GM12878 (cell line): ENCODE results near the gene EYS. TPM values are rescaled to one million over a fixed set of nuclear protein-coding genes. Genes with fewer than 3 reads are reported as not detected.

Source experiments
- ATAC-seq: fragments of 200-7000 bp; cut with Tn5 transposase; 3 replicates; pipeline ENCODE4 v1.9.1; 2020; ENCODE audit warnings: mild to moderate bottlenecking, moderate library complexity
- BruUV-seq: library from RNA; stranded (reverse); fragments of 400-500 nt; replicated peaks from 2 replicates; lab custom pipeline; 2021; lab: Mats Ljungman, UMichigan
- CTCF ChIA-PET: fragments of 300-600 bp; sonication (Branson Sonifier 250); formaldehyde crosslinking; extraction: SDS; loops from one replicate; lab custom pipeline; 2021; ENCODE audit warnings: inconsistent platforms; lab: Yijun Ruan, JAX
- POLR2A ChIA-PET: fragments of 350-600 bp; formaldehyde crosslinking; extraction: SDS; loops from one replicate; lab custom pipeline; 2021; ENCODE audit warnings: inconsistent platforms; lab: Charles Lee
- RAD21 ChIA-PET: fragments of 300-600 bp; sonication (Branson Sonifier 250); formaldehyde crosslinking; loops from one replicate; lab custom pipeline; 2023; ENCODE audit warnings: antibody characterized with exemption; ENCODE audit not compliant: unreplicated experiment; lab: Charles Lee
- SMC1A ChIA-PET: fragments of 300-600 bp; sonication (Branson Sonifier 250); formaldehyde crosslinking; loops from one replicate; lab custom pipeline; 2023; ENCODE audit not compliant: unreplicated experiment, uncharacterized antibody; lab: Charles Lee
- DNase-seq: peaks from one replicate; pipeline ENCODE4 v3.0.0-alpha.2; 2011; ENCODE audit warnings: low read depth, low spot score
- FAIRE-seq: peaks from 3 replicates; lab custom pipeline; 2011; peaks lifted over from hg19 to GRCh38; lab: Jason Lieb, UNC
- H2AFZ ChIP-seq: 2 replicates; pipeline ENCODE4 v1.6.0; 2011; ENCODE audit warnings: low read depth, low read length, control low read depth; ENCODE audit not compliant: control insufficient read depth
- H3K27ac ChIP-seq: 2 replicates; pipeline ENCODE4 v1.5.1; 2011; ENCODE audit warnings: control low read depth; ENCODE audit not compliant: control insufficient read depth, insufficient read depth
- H3K27me3 ChIP-seq, 2 experiments: replicated peaks in 1 of 2; 2 replicates each; pipeline versions ENCODE4 v1.6.0 to v1.6.1; 2011; ENCODE audit warnings: low read length in 1 of 2; ENCODE audit not compliant: control insufficient read depth in 2 of 2, insufficient read depth in 2 of 2
- H3K36me3 ChIP-seq, 2 experiments: 2 replicates each; pipeline ENCODE4 v1.5.1; 2011; ENCODE audit warnings: low read length in 1 of 2; ENCODE audit not compliant: control insufficient read depth in 2 of 2, insufficient read depth in 2 of 2
- H3K4me1 ChIP-seq: 2 replicates; pipeline ENCODE4 v1.6.1; 2011; ENCODE audit warnings: mild to moderate bottlenecking, low read length, moderate library complexity, mixed read lengths; ENCODE audit not compliant: control insufficient read depth, insufficient read depth
- H3K4me2 ChIP-seq: 2 replicates; pipeline ENCODE4 v1.6.0; 2011; ENCODE audit warnings: control low read depth; ENCODE audit not compliant: control insufficient read depth, insufficient read depth
- H3K4me3 ChIP-seq: fragments of 200-600 bp; sonication (generic); 2 replicates; pipeline ENCODE4 v1.5.1; 2016
- H3K79me2 ChIP-seq: 2 replicates; pipeline ENCODE4 v1.6.0; 2011; ENCODE audit warnings: low read length; ENCODE audit not compliant: control insufficient read depth, insufficient read depth
- H3K9ac ChIP-seq: 2 replicates; pipeline ENCODE4 v1.8.0; 2011; ENCODE audit warnings: low read length, control low read depth, mixed read lengths; ENCODE audit not compliant: control insufficient read depth, insufficient read depth
- H3K9me3 ChIP-seq: replicated peaks from 3 replicates; pipeline ENCODE4 v1.5.1; 2011; ENCODE audit warnings: mild to moderate bottlenecking, low read length; ENCODE audit not compliant: control insufficient read depth, insufficient read depth
- H4K20me1 ChIP-seq: 2 replicates; pipeline ENCODE4 v1.6.0; 2011; ENCODE audit not compliant: control insufficient read depth, insufficient read depth
- BMI1 ChIP-seq: fragments of 450-650 bp; IDR thresholded peaks from 2 replicates; pipeline ENCODE4 v1.6.1; 2016; ENCODE audit warnings: mild to moderate bottlenecking, moderate library complexity, borderline replicate concordance
- KDM1A ChIP-seq: fragments of 200-600 bp; sonication (generic); IDR thresholded peaks from 2 replicates; pipeline ENCODE4 v1.6.1; 2016; ENCODE audit warnings: borderline replicate concordance
- NFIC ChIP-seq: IDR thresholded peaks from 2 replicates; pipeline ENCODE4 v1.6.1; 2012; ENCODE audit warnings: low read depth, mild to moderate bottlenecking, inconsistent platforms, low read length, moderate library complexity
- NFYB ChIP-seq: IDR thresholded peaks from 2 replicates; pipeline ENCODE4 v1.6.1; 2011; ENCODE audit warnings: low read depth, mild to moderate bottlenecking, low read length, improper control_type of control experiment, moderate library complexity; ENCODE audit not compliant: insufficient read depth
- POLR2A ChIP-seq: IDR thresholded peaks from 2 replicates; pipeline ENCODE4 v1.6.1; 2011; ENCODE audit warnings: low read depth, mild to moderate bottlenecking, low read length
- RFX5 ChIP-seq: IDR thresholded peaks from 2 replicates; pipeline ENCODE4 v1.6.1; 2011; ENCODE audit warnings: low read depth, low read length, improper control_type of control experiment
- SRF ChIP-seq, 2 experiments: IDR thresholded peaks; 2 replicates each; pipeline ENCODE4 v1.6.1; 2011; ENCODE audit warnings: low read depth in 2 of 2, low read length in 2 of 2, mild to moderate bottlenecking in 1 of 2, moderate library complexity in 1 of 2
- STAT1 ChIP-seq: fragments of 450-650 bp; conservative IDR thresholded peaks from 2 replicates; pipeline ENCODE4 v1.6.1; 2014; ENCODE audit warnings: antibody characterized with exemption, mild to moderate bottlenecking
- TCF7 ChIP-seq: IDR thresholded peaks from 2 replicates; pipeline ENCODE4 v1.6.1; 2014; ENCODE audit warnings: antibody characterized with exemption, borderline replicate concordance
- YY1 ChIP-seq: IDR thresholded peaks from 2 replicates; pipeline ENCODE4 v1.6.1; 2011; ENCODE audit warnings: low read depth, mild to moderate bottlenecking, low read length
- ZNF207 ChIP-seq: fragments of 450-650 bp; IDR thresholded peaks from 2 replicates; pipeline ENCODE4 v1.6.1; 2014; ENCODE audit warnings: antibody characterized with exemption, mild to moderate bottlenecking, borderline replicate concordance
- WGBS: methylation state at CpG from one replicate; pipeline ENCODE4 v1.1.6; 2016; ENCODE audit warnings: low lambda C conversion rate; ENCODE audit not compliant: insufficient replicate concordance, insufficient coverage; ENCODE audit errors: missing lambda C conversion rate; 5-methylcytosine and 5-hydroxymethylcytosine counted together
- in situ Hi-C: fragments of 300-500 bp; cut with MboI; formaldehyde crosslinking; loops from 9 replicates; pipeline ENCODE4 v1.14.3; 2018; ENCODE audit warnings: mixed read lengths
- intact Hi-C: fragments of 100-400 bp; cut with micrococcal nuclease; formaldehyde crosslinking; loops from one replicate; pipeline ENCODE4 v1.14.2; 2022; ENCODE audit not compliant: unreplicated experiment
- polyA plus RNA-seq, 11 experiments: library from polyadenylated mRNA; depleted of rRNA in 4 of 11; unstranded in 6 of 11; stranded (reverse) in 5 of 11; fragments of >200 nt; fragmentation: Nextera tagmentation in 4 of 11; fragmentation: Illumina TruSeq in 1 of 11; extraction: Ambion mirVana in 4 of 11; extraction: Trizol in 1 of 11; gene quantifications; 1 replicate in 1 of 11; 2 replicates in 10 of 11; pipeline versions ENCODE4 v1.2.1 to v1.2.3, GENCODE V29; 2011 to 2016; ENCODE audit warnings: inconsistent platforms in 2 of 11, missing spikeins in 2 of 11, low read depth in 1 of 11
- total RNA-seq, 4 experiments: library from RNA; depleted of rRNA in 3 of 4; stranded (reverse); fragments of >200 nt in 3 of 4; fragmentation: Illumina TruSeq in 1 of 4; extraction: Trizol in 1 of 4; gene quantifications; 2 replicates each; pipeline versions ENCODE4 v1.2.1 to v1.2.3, GENCODE V29; 2013 to 2021
- TF ChIP-seq, protein P1 (sequence below): fragments of 450-650 bp; IDR thresholded peaks from 2 replicates; pipeline ENCODE4 v1.6.1; 2017; ENCODE audit warnings: low read depth, mild to moderate bottlenecking, moderate library complexity
- TF ChIP-seq, protein P2 (sequence below): IDR thresholded peaks from 2 replicates; pipeline ENCODE4 v1.6.1; 2012; ENCODE audit warnings: low read depth, low read length, improper control_type of control experiment
- TF ChIP-seq, protein P3 (sequence below): fragments of 450-650 bp; formaldehyde crosslinking; IDR thresholded peaks from 2 replicates; pipeline ENCODE4 v1.4.0; 2020; ENCODE audit warnings: mild to moderate bottlenecking, moderate library complexity

The EYS gene
- total and polyA plus RNA-seq, 10 of the 15 experiments (the other 5 are each of a cell fraction or from before 2014, with no cell fraction given): under 0.01 to 0.14 (median 0.02) TPM; not detected in 1

DNA sequence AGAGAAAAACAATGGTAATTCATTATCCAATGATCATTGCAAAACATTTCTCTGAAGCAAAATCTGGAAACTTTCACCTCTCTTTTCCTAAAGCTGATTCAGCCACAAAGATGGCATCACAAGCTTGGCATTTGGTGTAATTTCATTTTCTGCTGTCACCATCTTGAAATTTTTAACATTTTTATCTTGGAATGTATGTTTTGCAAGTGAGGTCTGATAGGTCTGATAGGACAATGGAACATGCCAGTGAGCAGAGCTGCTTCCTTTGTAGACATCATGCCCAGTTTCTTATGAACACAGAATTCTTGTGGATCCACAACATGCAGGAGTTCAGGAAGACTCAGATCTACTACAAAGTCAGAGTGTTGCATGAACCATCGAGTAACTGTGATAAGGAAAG, 969.6 kb downstream of the EYS start:
- H3K4me3 ChIP-seq: no peak overlapping the region
- no peaks in the 10 kb centered on the region for H3K79me2 ChIP-seq
- no peaks in the 10 kb centered on the region for H4K20me1 ChIP-seq
- FAIRE-seq: no peak
- ATAC-seq: no peak
- no peak overlapping the region for H2AFZ ChIP-seq
- H3K36me3 ChIP-seq: no peaks in the 10 kb centered on the region
- H3K4me2 ChIP-seq: no peak overlapping the region
- BruUV-seq: no TSS peak
- no peak overlapping the region for H3K27ac ChIP-seq
- no peaks in the 10 kb centered on the region for H3K27me3 ChIP-seq
- ChIA-PET SMC1A (no interaction called here), POLR2A (no interaction called here), RAD21 (no interaction called here), CTCF (no interaction called here)
- H3K9me3 ChIP-seq: no peaks in the 10 kb centered on the region
- TF ChIP-seq RFX5: no peak
- TF ChIP-seq, protein P1, sequence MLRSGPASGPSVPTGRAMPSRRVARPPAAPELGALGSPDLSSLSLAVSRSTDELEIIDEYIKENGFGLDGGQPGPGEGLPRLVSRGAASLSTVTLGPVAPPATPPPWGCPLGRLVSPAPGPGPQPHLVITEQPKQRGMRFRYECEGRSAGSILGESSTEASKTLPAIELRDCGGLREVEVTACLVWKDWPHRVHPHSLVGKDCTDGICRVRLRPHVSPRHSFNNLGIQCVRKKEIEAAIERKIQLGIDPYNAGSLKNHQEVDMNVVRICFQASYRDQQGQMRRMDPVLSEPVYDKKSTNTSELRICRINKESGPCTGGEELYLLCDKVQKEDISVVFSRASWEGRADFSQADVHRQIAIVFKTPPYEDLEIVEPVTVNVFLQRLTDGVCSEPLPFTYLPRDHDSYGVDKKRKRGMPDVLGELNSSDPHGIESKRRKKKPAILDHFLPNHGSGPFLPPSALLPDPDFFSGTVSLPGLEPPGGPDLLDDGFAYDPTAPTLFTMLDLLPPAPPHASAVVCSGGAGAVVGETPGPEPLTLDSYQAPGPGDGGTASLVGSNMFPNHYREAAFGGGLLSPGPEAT: no peak
- no peak for TF ChIP-seq NFIC
- intact Hi-C loops: no loop called here
- 10% methylated on average over 1 of the region's 1 CpG for WGBS
- no peaks in the 10 kb centered on the region for H3K4me1 ChIP-seq
- H3K9ac ChIP-seq: no peak overlapping the region
- DNase-seq: no peak
- in situ Hi-C loops: no loop called here

DNA sequence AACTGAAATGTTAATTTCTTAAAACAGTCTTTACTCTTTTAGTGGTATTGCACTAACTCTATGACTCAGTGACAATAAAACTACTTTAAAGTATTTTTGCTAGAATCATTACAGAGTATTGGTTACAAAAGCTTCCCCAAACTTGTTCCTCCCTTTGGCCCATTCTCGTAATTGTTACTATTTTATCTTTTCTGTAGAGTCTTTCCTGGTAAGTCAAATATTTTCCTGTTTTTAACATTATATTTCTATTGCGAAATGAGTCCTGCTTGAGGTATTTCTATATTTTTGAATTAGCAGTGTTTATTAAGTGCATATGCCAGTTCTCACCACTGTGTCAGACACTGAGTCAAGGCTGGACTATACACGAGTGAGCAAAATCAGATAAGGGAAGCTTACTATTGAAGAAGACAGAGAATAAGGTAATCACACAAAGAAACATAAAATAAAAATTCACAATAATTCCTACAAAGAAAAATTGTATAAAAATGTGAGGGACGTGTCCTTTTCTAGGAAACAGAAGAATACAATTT, 970.5 kb downstream of the EYS start:
- POLR2A ChIA-PET: no interaction called here
- CTCF ChIA-PET: no interaction called here
- no peaks in the 10 kb centered on the region for H4K20me1 ChIP-seq
- RAD21 ChIA-PET: no interaction called here
- SMC1A ChIA-PET: no interaction called here
- no peak overlapping the region for H2AFZ ChIP-seq
- no peaks in the 10 kb centered on the region for H3K27me3 ChIP-seq
- no peak for FAIRE-seq
- intact Hi-C loops (no loop called here), in situ Hi-C loops (no loop called here)
- no peaks in the 10 kb centered on the region for H3K36me3 ChIP-seq
- no peak for DNase-seq
- no peaks in the 10 kb centered on the region for H3K9me3 ChIP-seq
- H3K27ac ChIP-seq: no peak overlapping the region
- no TSS peak for BruUV-seq
- no peak overlapping the region for H3K9ac ChIP-seq
- ATAC-seq: no peak
- no peaks in the 10 kb centered on the region for H3K79me2 ChIP-seq
- 14% methylated on average over 4 of the region's 4 CpGs for WGBS
- no peaks in the 10 kb centered on the region for H3K4me1 ChIP-seq
- no peak overlapping the region for H3K4me2 ChIP-seq
- H3K4me3 ChIP-seq: no peak overlapping the region
- TF ChIP-seq, protein P2, sequence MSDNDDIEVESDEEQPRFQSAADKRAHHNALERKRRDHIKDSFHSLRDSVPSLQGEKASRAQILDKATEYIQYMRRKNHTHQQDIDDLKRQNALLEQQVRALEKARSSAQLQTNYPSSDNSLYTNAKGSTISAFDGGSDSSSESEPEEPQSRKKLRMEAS: no peak
- no peak for TF ChIP-seq KDM1A
- TF ChIP-seq, protein P3, sequence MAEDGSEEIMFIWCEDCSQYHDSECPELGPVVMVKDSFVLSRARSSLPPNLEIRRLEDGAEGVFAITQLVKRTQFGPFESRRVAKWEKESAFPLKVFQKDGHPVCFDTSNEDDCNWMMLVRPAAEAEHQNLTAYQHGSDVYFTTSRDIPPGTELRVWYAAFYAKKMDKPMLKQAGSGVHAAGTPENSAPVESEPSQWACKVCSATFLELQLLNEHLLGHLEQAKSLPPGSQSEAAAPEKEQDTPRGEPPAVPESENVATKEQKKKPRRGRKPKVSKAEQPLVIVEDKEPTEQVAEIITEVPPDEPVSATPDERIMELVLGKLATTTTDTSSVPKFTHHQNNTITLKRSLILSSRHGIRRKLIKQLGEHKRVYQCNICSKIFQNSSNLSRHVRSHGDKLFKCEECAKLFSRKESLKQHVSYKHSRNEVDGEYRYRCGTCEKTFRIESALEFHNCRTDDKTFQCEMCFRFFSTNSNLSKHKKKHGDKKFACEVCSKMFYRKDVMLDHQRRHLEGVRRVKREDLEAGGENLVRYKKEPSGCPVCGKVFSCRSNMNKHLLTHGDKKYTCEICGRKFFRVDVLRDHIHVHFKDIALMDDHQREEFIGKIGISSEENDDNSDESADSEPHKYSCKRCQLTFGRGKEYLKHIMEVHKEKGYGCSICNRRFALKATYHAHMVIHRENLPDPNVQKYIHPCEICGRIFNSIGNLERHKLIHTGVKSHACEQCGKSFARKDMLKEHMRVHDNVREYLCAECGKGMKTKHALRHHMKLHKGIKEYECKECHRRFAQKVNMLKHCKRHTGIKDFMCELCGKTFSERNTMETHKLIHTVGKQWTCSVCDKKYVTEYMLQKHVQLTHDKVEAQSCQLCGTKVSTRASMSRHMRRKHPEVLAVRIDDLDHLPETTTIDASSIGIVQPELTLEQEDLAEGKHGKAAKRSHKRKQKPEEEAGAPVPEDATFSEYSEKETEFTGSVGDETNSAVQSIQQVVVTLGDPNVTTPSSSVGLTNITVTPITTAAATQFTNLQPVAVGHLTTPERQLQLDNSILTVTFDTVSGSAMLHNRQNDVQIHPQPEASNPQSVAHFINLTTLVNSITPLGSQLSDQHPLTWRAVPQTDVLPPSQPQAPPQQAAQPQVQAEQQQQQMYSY (CRISPR knock-in tag): no peak
- no peak for TF ChIP-seq NFYB
- no peak for TF ChIP-seq POLR2A
- no peak for TF ChIP-seq BMI1
- TF ChIP-seq SRF (IDR thresholded peaks at IDR 0.05; ENCODE audit: low read depth in 2 of 2, low read length in 2 of 2): no peak
- TF ChIP-seq TCF7: no peak
- TF ChIP-seq ZNF207: no peak
- no peak for TF ChIP-seq YY1
- TF ChIP-seq STAT1: no peak
